H1 (cell line): ENCODE data around the gene NEURL1B. TPM values are rescaled to one million over a fixed set of nuclear protein-coding genes. Genes with fewer than 3 reads are reported as not detected.

Source experiments
- BRCA1 ChIP-seq: IDR thresholded peaks from 2 replicates; pipeline ENCODE4 v1.6.1; 2012; ENCODE audit warnings: low read depth, low read length, improper control_type of control experiment
- polyA plus RNA-seq, 7 experiments: library from polyadenylated mRNA; depleted of rRNA in 3 of 7; stranded (reverse) in 5 of 7; unstranded in 2 of 7; fragments of >200 nt in 5 of 7; fragments of 200-250 nt in 2 of 7; gene quantifications; 1 replicate in 5 of 7; 2 replicates in 1 of 7; 4 replicates in 1 of 7; pipeline versions ENCODE4 v1.2.1 to v1.2.3, GENCODE V29; 2011 to 2013; ENCODE audit warnings: missing spikeins in 2 of 7, mixed read lengths in 2 of 7
- total RNA-seq: library from RNA; stranded (reverse); fragmentation: NEBNext Ultra II Directional; extraction: Animal tissue kit (Norgen Biotek cat#: 25700); gene quantifications from 2 replicates; pipeline ENCODE4 v1.2.1, GENCODE V29; 2021

Gene NEURL1B
- total and polyA plus RNA-seq, 2 of the 8 experiments (the other 6 are each of a cell fraction or from before 2014, with no cell fraction given), result 3.3 to 6.1 TPM

GRCh38 chr5:172638209-172638768 lies 2.8 kb upstream of the NEURL1B start (continued):
- TF ChIP-seq BRCA1, result no peak
